GM18498 (cell line): Measurements from ENCODE around the gene SLK.

ENCODE experiments used
- ATAC-seq: cut with Tn5 transposase; IDR thresholded peaks from one replicate; pipeline ENCODE4 v1.9.1; 2021; ENCODE audit warnings: mild to moderate bottlenecking, moderate library complexity; ENCODE audit not compliant: unreplicated experiment

SLK gene

DNA sequence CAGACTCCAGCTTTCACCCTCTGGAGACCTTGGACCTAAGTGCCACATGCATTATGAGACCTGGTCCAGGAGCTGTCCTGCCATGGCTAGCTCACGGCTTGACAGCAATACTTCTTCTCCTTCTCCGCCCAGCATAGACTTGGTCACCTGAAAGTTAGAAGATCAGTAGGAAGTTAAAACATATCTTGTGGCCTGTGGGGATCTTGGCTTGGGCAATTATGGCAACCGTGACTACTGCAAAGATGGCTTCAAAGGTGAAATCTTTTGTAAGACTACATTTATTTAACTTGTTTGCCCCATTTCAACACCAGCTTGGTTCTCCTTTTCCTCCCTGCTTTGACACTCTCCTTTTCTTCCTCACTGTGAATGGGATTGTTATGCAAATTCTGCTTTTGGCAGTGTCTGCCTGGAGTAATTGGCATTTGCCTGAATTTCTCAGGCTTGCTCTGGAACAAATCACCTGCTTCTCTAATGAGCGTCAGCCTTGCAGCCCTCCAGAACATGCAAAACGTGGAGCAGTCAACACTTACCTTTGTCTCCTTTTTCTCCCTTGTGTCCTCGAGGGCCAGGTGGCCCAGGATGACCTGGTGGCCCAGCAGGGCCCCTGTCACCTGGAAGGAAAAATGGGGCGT, 65.3 kb downstream of the SLK start:
- ATAC-seq, result no peak

GRCh38 chr10:104033401-104033930, 66.5 kb downstream of the SLK start:
- no peak for ATAC-seq

- ATAC-seq, result no peak
Measured at GRCh38 chr10:104033966-104034365, 67.0 kb downstream of the SLK start.

DNA sequence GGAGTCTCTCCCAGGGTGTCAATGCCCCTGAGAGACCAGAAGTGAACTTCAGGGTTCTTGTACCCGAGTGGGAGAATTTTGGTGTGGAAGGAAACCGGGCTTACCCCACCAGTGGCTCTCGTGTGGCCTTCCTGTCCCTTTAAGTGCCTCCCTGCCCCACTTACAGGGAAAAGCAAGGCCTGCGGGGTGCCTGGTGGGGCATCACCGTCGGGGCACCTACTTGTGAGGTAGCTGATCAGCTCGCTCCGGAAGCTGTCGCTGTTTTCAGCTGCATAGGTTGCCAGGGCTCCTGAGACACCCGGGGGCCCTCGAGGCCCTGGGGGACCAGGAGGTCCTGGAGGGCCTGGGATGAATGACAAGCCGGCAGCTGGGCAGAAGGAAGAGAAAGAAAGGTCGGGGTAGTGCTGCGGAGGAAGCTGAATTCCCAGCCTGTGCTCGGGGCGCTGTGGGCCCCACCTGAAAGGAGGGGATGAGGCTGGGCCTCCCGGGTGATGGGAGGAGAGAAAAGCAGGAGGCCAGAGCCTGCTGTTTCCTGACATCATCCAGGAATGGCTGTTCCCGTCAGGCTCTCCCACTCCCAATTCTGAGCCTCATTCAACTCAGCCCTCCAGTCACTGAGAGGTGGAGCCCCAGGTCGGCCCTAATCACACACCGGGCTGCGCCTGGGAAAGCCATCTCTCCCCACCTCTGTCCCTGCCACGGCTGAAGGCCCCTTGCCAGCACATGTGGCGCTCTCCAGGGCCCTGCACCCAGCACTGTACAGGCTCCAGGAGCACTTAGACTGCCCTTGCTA, 67.7 kb downstream of the SLK start:
- ATAC-seq, result no peak

DNA sequence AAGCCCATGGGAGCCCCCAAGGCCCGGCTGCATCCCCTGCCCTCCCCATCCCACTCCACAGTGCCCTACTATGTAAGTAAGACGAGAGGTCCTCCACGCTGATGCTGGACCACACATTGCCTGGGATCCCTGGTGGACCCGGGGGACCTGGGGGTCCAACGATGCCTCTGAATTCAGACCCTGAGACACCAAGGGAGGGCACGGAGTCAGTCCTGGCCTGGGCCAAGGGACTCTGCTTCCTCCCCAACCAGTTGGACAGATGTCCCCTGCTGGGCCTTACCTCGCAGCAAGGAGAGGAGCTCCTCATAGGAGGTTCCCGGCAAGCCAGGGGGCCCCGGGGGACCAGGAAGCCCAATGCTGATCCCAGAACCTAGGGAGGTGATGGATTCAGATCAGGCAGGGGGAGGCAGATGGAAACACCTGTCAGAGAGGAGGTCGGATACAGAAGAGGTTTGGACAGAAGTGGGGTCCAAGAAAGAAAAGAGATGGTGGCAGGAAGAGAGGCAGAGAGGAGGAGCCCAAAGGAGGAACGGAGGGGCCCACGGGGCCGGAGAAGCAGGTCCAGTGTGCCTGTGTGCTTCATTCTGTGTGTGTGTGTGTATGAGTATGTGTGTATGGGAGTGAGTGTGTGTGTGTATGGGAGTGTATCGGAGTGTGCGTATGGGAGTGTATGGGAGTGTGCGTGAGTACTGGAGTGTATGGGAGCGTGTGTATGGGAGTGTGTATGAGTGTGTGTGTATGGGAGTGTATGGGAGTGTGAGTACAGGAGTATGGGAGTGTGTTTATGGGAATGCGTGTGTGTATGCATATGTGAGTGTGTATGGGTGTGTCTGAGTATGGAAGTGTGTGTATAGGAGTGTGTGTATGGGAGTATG, 68.5 kb downstream of the SLK start:
- no peak for ATAC-seq

GRCh38 chr10:104036069-104036384, 69.1 kb downstream of the SLK start:
- ATAC-seq, result no peak

DNA sequence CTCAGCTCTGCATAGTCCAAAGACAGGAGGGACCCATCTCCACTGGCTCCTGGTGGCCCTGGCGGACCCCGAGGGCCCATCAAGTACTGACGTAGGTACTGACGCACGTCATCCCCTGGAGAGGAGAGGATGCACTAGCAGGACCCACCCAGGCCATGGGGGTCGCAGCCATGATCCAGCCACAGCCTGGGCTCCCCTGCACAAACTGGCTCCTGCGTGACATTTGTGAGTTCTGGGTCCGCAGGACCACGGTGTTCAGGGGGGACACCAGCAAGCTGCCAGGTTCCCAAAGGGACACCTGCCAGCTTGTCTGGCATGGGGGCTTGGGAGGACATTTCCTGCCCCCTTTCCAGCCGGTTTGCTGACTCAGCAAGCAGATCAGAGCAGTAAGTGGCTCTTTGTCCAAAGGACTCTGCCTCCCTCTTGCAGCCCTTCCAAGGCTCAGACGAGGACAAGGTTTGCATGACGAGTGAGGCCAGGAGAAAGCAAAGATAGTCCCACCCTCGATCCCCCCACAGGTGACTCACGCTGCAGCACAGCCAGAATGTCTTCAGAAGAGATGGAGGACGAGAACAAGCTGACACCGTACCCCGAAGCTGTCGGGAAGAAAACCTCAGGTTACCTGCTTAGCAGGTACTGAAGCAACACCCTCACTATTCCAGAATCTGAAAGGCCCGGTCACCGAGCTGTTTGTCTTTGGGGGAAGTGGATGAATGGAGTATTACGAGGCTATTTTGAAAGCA, 69.7 kb downstream of the SLK start:
- no peak for ATAC-seq

DNA sequence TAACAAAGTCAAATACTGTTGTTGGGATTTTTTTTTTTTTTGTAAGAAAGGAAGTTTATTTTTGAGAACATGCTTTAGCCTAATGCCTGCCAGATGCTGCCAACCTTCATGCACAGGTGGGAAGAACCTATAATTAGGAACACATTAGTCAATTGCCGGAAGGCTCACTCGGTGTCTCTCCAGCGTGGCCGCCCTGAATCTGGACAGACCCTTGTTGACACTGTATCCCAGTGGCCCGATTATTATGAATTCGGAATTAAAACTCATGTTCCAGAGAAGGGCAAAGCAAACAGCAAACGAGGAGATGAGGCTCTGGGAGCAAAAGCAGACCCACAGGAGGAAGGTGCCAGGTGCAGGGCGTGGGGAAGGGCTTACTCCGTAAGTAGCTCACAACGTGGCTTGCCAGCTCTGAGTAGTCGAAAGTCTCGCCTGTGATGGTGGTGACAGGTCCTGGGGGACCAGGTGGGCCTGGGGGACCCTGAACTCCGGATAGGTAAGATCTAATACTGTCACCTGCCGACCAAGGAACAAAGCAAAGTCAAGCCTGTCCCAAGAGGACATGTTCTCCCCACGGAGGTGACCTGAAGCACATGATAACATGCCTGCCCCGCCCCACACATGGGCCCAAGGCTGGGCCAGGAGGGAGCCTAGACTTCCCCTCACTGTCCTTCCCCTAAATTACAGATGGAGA, 70.5 kb downstream of the SLK start:
- no peak for ATAC-seq

- no peak for ATAC-seq
Measured at GRCh38 chr10:104038537-104038936, 71.6 kb downstream of the SLK start.

GRCh38 chr10:104038958-104039752, 72.2 kb downstream of the SLK start:
- no peak for ATAC-seq

DNA sequence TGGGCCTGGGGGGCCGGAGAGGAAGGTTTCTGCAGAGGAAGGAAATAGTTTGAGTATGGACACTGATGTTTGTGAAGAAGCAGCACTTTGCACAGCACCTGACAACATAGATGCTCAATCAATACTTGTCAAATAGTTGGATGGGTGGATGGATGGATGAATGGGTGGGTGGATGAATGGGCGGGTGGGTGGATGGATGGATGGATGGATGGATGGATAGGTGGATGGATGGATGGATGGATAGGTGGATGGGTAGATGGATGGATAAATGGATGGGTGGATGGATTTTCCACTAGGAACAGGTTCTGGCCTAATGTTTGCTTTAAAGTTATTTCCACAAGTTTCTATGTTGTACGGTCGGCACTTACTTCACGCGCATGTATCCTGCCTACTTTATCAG, 73.4 kb downstream of the SLK start:
- ATAC-seq, result no peak

DNA sequence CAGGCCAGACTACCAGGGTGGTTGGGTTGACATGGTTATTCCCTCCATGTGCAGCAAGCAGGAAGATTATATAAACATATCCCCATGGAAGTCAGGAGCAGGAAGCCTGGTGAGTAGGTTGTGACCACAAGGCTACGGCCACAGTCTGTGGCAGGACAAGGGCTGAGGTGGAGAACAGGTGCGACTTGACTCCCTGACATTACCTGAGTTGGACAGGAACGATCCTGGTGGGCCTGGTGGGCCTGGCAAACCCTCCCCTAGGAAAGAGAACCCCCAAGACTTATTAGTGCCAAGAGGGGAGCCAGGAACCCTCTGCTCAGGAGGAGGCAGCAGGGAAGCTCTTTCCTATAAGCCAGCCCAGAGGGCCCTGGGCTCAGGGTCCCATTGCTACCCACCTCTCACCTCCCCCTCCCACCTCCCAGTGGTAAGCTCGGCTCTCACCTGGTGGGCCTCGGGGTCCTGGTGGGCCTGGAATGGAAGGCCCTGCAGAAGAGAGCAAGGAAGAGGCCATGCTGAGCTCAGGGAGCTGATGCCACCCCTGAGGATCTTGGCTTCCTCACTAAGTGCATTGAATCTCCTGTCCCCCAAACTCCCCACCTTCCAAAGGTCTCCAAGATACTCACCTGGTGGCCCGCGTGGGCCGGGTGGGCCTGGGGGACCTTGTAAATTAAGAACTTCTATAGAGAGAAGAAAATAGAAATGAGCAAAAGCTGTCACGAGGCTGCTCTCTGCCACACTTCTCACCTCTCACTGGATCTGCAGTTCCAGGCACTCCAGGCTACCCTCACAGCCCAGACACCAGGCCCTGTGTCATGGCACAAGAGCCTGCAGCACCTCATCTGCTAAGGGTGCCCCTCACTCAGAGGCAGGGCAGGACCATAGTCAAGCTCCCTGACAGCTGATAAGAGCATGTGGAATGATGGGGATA, 74.2 kb downstream of the SLK start:
- no peak for ATAC-seq

- no peak for ATAC-seq
Measured at GRCh38 chr10:104041891-104042535, 75.1 kb downstream of the SLK start.

DNA sequence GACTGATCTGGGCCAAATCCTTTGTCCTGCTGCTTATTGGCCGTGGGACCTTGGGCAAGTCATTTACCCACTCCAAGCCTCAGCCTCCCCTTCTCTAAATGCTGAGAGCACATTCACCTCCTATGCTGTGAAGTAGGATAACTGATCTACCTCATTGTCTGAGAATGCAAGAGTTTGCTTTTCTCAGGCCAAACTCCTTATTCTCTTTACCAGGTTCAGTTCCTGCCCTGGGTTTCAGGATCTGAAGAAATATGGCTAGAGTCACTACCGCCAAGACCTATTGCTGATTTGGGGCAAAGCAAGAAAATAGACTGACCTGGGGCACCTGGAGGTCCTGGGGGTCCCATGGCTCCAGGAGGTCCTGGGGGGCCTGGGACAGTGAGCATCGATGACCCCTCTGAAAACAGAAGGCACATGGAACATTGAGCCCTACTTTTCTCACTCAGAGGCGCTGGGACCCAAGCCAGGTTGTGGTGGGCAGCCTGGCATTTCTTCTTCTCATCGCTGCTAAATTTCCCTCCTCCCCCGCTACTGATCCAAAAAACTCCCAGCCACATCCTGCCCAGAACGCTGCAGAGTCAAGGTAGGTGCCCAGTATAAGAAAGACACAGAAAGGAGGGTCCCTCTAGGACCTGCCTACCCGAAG, 76.4 kb downstream of the SLK start:
- ATAC-seq, result no peak

DNA sequence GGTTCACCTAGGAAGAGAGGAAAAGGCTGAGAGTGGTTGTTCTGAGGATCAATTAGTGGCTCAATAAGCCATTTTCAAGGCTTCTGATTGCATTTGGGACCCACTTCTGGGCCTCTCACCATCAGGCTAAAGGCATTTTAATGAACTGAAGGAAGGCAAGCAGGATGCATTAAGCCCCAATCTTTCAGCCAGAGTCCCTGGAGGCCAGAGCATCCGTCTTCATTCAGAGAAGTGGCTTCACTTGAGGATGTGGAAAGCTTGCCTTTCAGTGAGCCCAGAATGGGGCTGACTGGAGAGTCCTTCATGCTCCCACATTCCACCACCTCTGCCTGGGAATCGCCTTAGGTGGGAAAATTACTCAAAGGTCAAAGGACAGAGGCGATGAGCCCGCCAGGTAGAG, 76.9 kb downstream of the SLK start:
- no peak for ATAC-seq

DNA sequence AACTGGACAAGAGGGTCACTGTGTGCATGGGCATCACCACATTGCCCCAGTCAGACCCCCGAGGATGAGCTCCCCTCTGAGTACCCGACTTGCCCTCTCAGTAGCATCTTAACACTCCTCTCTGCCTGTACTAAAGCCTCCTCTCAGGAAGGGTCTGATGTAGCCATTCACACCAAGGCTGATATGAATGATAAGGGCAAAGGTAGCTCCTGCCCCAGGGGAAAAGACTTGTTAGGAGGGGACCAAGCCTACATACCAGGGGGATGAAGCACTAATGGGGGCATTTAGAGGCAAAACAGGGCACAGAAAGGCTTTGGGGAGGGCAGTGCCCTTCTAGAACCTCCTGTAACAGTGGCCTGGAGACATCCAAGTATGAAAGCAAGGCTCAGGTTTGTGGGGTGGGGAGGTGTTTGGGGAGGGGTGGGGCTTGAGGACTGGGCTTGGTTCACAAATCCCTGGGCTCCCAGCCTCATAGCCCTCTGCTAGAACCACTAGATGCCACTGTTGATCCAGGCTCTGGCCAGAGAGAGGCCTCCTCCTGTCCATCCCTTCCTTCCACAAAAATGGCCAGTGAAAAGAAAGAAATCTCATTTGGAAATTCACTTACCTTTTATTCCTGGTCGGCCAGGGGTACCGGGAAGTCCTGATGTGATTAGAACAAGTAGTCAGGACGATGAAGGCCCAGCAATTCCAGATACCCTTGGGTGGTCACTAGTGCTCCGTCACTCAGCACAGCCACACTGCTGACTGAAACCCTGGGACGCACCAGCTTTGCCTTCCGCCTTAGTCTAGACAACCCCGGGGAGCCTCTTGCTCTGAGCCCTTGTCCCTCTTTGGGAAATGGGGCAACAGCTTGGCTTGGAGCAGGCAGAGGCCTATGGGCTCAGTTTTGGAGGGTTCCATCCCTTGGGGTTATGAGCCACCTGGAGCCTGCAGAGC, 78.5 kb downstream of the SLK start:
- ATAC-seq, result no peak
